HPDE6-E6E7 (cell line): Measurements from ENCODE around the gene CAMK2B.

Experiments used
- DNase-seq: peaks from one replicate; pipeline ENCODE4 v3.0.0; 2011; ENCODE audit warnings: missing footprints; ENCODE audit errors: extremely low spot score

The CAMK2B gene

DNA sequence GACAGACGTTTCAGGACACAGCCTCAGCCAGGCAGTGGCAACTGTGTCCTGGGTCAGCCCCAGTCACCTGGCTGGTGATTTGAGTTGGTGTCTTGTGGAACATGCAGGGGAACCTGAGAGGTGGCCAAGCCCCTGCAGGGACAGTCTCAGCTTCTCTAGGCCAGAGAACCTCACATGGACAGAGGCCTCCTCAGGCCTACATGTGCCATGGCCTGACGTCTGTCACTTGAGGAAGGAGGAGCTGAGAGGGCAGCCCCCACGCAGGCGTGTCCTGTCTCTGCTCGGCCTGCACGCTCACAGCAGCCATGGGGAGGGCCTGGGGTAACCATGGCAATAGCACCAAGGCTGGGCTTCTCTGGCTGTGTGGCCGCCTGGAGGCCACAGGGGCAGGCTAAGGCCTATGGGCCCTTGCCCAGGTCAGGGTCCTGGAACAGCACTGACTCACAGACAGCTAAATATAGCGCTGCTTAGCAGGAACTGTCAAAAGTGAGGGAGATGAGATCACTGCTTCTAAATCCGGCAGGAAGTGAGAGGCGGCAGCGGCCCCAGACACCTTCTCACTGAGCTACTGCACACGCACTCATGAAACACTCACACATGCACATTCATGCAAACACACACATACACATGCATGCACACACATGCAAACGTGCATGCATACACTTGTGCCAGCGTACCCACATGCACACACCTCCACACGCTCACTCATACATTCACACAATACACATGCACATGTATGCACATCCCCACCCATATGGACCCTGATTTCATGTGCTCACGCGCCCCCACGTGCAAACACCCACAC is 67.6 kb downstream of the CAMK2B start:
- DNase-seq: peak; percentile 53

DNA sequence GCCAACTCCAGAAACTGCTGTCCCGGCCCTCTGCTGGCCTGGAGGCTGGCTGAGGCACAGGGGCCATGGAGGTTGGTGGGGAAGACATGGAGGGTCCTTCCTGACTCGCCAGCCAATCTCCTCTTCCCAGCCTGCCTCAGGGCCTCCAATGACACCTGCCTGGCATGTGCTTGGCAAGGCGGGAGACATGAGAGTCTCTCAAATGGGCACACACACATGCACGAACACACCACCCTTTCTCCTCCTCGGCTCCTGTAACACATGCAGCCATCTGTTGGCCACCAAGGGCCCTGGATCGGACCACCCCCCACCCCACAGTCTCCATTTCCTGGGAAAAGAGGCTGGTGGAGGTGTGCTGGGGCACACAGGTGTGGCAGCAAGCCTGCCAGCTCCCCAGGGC is 68.2 kb downstream of the CAMK2B start:
- DNase-seq: no peak

- DNase-seq: no peak
Observed at GRCh38 chr7:44256459-44256858, 68.9 kb downstream of the CAMK2B start.

DNA sequence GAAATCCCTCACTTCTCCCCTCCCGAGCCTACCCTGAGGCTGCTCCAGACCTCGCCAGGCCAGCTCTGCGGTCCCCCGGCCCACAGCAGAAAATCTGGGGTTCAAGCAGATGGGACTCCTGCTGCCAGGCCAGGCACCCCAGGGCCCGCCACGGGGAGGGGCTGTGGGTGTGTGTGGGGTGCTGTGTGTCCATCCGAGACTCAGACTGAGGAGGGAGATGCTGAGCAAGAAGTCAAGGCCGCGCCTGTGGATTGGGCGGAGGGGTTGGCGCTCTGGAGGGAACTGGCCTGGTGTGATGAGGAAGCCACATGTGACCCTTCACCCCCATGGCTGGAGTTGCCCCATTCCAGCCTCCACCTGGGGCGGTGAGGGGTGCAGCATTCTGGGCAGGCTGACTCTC is 73.5 kb downstream of the CAMK2B start:
- no peak for DNase-seq

GRCh38 chr7:44251269-44251668 is 74.1 kb downstream of the CAMK2B start:
- DNase-seq: no peak

DNA sequence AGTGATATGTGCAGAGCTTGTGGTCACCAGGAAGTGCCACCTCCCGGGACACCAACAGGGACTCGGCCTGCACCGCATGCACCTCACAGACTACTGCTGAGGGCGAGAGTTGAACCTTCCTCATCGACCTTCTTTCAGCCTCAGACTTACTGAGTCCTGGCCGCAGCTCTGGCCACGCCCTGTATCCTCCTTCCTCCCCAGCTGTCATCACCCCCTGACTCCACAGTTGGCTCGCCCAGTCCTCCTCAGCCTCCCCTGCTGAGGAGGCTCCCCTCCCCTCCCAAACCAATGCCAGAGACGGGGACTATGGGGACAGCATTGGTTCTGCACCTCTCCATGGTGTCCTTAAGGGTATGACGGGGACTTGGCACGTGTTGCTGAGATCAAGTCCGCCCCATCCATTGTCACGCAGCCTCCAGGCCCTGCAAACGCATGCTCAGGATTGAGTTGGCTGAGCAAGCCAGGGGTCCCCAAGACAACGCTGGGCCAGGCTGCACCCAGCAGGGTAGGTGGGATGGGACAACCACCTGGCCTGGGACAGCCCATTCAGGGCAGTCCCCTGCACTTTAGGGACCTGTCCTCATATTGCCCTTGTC is 75.7 kb downstream of the CAMK2B start:
- DNase-seq: no peak

GRCh38 chr7:44247868-44248651 is 77.3 kb downstream of the CAMK2B start:
- no peak for DNase-seq

DNA sequence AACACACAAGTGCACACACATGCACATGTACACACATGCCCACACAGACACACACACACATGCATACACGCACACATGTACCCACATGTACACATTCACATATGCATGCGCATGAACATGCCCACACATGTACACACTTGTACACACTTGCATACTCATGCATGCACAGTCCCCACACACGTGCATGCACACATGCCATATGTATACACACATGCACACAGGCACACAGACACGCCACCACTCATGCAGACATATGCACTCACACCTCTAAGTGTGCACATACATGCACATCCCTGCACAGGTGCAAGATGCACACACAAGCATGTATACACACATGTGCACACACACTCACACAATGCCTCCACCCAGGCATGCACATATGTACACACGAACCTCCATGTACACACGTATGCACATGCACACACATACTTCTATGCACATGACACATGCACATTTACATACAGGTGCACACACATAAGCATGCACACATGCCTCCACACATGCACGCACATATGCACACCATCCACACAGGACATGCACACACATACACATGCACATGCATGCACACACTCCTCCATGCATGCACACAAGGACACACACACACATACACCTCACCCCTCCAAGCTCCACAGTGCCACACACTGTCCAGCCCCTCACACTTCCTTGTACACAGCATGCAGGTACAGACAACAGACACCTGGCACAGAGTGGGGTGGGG is 78.8 kb downstream of the CAMK2B start:
- DNase-seq: no peak

DNA sequence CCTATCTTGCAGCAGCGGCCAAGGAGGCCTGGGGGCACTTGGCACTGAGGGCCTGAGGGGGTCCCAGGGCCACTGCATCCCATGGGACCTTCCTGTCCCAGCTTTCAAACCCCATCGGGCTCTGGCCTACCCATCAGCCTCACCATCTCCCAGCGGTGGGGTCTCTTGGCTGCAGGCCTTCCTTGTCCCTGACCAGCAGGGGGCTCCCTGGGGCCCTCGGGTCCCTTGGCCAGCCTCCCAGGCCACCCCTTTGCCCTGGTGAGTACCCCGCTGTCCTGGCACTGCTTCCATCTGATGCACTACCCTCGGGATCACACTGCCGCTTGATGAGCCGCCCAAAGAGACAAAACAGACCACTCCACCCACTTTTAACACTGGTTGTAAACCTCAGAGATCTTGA is 81.1 kb downstream of the CAMK2B start:
- no peak for DNase-seq

- DNase-seq: no peak
Observed at GRCh38 chr7:44242091-44242490, 83.3 kb downstream of the CAMK2B start.

DNA sequence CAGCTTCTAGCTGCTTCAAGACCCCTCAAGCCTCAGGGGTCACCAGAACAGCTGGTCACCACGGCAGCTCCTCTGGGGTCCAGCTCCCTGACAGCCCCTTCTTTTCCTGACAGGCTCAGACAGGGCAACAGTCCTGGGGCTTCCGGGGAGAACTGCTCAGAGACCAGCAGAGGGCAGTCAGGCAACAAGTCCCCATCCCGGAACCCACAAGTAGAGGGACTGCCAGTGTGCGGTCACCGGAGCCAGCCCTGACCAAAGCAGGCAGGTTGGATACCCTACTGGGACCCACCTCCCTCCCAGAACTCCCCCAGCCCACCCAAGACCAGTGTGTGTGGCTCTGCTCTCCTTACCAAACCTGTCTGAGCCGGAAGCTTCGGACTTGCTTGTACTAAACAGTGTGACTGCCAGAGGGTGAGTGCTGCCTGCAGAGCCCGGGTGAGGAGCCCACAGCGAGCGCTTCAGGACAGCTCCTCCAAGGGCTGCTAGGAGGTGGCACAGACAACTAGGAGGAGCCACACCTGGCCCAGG is 84.3 kb downstream of the CAMK2B start:
- peak; percentile 81 for DNase-seq

GRCh38 chr7:44240376-44240775 is 85.0 kb downstream of the CAMK2B start:
- no peak for DNase-seq

- no peak for DNase-seq
Observed at GRCh38 chr7:44239361-44239760, 86.0 kb downstream of the CAMK2B start.

- no peak for DNase-seq
Observed at GRCh38 chr7:44238116-44238695, 87.2 kb downstream of the CAMK2B start.

GRCh38 chr7:44237696-44238095 is 87.7 kb downstream of the CAMK2B start:
- DNase-seq: no peak

- DNase-seq: no peak
Observed at GRCh38 chr7:44236333-44236728, 89.1 kb downstream of the CAMK2B start.

DNA sequence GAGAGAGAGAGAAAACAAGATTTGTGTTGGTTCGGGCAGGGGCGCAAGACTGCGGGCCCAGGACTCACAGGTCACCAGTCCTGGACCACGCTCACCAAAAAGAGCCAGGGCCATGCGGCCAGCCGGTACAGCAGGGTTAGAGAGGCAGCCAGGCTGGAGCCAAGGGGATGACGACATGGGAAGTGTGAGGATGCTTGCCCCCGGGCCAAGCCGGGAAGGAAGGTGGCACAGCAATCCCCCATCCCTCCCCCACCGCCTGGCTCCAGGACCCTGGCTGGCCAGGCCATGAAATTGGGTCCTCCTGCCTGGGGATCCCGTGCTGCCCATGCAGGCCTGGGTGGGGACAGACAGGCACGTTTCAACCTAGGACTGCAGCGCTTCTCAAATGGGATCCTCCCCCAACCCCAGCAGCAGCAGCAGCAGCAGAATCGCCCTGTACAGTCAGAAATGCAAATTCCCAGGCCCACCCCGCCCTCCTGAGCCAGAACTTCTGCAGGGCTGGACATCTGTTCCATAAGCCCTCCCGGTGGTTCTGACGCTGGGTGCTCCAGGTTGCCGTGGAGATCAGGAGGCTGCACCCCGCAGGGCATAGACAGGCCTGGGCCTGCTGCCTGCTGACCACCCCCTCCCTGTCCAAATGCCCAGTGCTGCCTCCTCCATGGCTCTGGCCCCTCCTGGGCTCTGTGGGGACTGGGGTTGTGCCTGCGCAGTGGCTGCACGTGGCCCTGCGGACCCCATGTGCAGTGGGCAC is 89.6 kb downstream of the CAMK2B start:
- no peak for DNase-seq

GRCh38 chr7:44235066-44235465 is 90.3 kb downstream of the CAMK2B start:
- no peak for DNase-seq

DNA sequence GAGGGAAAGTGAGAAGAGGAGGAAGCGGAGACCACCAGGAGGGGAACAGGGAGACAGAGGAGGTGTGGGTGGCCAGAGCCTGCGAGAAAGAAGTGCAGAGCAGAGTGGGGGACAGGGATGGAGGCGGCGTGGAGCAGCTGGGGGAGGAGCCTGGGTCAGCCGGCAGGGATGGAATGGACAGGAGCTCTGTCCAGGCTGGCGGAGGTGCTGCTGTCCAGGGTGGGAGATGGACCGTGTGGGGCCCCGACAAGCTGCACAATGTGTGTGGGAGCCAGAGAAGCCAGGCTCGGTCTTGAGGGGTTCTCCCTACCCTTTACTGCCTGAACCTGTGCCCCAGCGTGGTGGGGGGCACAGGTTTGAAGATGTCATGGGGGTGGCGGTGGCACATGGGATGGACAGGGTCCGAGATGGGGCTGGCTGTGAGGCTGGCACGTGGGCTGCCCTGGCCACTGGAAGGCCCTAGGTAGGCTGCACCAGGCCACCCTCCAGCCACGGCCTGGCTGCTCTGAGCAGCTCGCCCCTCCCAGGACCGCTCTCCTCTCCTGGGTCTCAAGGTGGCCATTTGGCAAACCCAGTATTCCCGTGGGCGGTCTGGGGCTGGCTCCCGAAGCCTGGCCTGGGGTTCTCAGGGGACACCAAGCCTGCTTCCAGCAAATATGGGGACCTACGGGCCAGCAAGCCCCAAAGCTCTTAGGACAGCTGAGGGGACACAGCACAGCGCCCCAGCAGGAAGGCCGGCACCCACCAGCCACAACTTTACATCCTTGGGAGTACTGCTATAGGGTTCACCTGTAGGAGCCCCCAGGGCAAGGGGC is 92.3 kb downstream of the CAMK2B start:
- DNase-seq: no peak

DNA sequence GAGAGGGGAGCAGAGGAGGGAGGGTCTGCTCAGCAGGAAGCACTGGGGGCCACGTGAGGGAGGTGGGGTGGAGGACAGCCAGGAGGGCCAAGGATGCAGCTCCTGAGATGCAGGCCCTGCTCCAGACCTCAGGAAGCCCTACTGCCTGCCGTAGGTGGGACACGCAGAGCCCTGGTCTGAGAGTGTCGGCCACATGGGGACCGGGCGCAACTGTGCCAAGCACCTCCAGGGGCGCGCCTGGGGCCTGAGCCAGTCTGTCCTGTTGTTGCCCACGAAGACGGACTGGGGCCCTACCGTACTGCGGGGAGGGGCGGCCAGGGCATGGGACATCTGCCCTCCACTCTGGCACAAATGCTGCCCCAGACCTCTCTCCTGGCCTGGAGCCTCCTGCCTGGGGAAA is 93.0 kb downstream of the CAMK2B start:
- no peak for DNase-seq
